ENCODE data around the gene OSGIN1. TPM values are rescaled to one million over a fixed set of nuclear protein-coding genes. Genes with fewer than 3 reads are reported as not detected.

Gene OSGIN1
- 30.9 TPM for total RNA-seq
- long read RNA-seq, transcript OSGIN1-203 (6 exons, 1,940 nt) = major isoform, 31 of 50 reads
- long read RNA-seq, partial matches to known transcripts = 15 of 50 reads
- long read RNA-seq, other reads (novel, unspliced or antisense) = 4 of 50 reads

GRCh38 chr16:83952940-83953795, at the start of gene OSGIN1:
OSGIN1 (plus strand) TSS chr16:83953240; CDS start chr16:83957672, 4,432 bp downstream.
- peak; percentile 96 for DNase-seq (ENCODE audit: low spot score)

- DNase-seq (ENCODE audit: low spot score) = no peak
Measured at GRCh38 chr16:83903751-83904150, 49.3 kb upstream of the OSGIN1 start.

GRCh38 chr16:83906683-83907082, 46.4 kb upstream of the OSGIN1 start:
- no peak for DNase-seq (ENCODE audit: low spot score)

DNA sequence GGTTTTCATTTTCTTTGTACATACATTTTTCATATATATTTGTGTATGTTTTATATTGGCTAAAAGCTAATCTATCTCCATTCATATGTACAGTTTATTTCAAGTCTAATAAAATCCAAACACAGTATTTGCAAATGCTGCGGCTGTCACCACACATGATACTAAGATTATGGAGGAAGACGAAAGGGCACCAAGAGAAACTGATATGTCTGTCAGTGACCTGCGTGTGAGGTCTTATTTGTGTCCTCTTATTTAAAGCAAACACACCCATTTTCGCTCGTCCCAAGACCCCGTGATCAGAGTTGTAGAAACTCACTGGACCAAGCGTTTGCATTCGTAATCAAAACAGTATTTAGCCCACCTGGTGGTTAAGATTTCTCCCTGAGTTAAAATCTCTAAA, 45.9 kb upstream of the OSGIN1 start:
- DNase-seq (ENCODE audit: low spot score) = no peak

DNA sequence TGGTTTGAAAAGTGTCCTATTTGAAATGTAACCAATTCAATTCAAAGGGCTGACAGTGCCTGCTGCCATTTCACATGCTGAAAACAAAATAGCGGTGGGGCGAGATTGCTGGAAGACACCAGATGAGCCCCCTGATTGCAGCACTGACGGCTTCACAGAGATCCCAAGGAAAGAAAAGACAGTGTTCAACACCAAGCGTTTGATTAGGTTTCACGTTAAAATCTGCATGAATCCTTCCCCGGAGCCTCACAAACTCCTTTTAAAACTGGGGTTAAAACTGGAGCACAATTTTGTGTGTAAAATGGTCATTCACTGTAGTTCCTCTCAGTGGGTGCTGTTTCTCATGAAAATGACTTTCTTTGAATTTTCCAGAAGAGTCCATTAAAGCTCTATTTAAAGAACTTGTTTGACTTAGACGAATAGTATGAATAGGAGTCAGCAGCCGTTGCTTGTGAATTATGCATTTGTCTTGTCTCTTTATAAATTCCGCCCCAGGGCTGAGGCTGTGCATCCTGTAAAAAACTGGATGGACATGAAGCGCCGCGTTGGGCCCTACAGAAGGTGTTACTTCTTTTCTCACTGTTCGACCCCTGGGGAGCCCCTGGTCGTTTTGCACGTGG, 45.3 kb upstream of the OSGIN1 start:
- DNase-seq (ENCODE audit: low spot score) = no peak

GRCh38 chr16:83908798-83909197, 44.2 kb upstream of the OSGIN1 start:
- DNase-seq (ENCODE audit: low spot score) = no peak

- DNase-seq (ENCODE audit: low spot score) = no peak
Measured at GRCh38 chr16:83911290-83911689, 41.8 kb upstream of the OSGIN1 start.

DNA sequence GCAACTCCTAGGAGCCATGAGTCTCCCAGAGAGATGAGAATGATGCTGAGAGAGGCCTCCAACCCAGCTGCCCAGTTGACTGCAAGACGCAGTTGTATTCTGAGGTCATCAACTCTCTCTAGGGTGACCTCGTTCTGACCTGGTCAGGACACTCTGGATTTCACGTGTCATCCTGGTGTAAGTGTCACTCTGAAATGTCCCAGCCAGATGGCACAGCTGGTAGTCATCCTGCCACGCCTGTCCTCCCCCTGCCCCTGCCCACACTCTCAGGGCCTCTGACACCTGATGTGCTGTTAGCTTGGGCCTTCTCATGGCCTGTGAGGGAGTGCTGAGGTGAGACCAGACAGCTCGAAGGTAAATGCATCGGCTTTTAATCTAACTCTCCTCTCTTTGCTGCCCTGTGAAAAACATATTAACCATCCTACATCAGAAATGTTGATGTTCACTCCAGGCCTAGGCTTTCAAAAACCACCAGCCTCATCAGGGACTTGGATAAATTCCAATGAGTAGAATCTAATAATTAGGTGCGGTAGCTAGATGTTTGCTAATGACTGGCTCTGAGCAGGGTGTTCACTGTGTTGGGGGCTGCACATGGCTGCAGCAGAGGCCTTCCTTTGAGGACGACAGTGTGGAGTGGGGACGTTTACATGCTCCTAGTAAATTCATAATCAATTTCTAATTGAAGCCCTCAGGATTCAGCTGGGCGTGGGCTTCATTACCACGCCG, 40.4 kb upstream of the OSGIN1 start:
- DNase-seq (ENCODE audit: low spot score) = no peak

GRCh38 chr16:83913245-83913633, 39.8 kb upstream of the OSGIN1 start:
- DNase-seq (ENCODE audit: low spot score) = no peak

- DNase-seq (ENCODE audit: low spot score) = no peak
Measured at GRCh38 chr16:83914091-83914710, 38.8 kb upstream of the OSGIN1 start.

- no peak for DNase-seq (ENCODE audit: low spot score)
Measured at GRCh38 chr16:83915081-83915480, 38.0 kb upstream of the OSGIN1 start.

DNA sequence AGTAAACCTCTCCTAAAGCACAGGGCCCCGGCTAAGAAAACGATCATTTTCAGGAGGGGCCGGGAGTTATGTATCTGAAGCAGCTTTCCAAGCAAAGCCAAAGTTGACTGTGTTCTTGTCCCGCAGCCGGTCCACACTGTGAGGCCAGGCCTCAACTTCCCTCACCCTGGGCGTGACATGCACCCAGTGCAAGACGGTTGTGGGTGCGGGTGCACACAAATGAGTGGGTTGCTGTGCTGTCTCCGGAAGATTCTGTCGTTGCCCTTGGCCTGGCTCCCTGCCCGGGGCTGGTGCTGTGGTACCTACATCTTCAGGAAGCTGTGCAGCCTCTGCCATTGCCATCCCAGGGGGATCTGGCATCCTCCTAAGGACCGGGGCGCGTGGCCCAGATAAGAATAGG, 37.5 kb upstream of the OSGIN1 start:
- DNase-seq (ENCODE audit: low spot score) = no peak

DNA sequence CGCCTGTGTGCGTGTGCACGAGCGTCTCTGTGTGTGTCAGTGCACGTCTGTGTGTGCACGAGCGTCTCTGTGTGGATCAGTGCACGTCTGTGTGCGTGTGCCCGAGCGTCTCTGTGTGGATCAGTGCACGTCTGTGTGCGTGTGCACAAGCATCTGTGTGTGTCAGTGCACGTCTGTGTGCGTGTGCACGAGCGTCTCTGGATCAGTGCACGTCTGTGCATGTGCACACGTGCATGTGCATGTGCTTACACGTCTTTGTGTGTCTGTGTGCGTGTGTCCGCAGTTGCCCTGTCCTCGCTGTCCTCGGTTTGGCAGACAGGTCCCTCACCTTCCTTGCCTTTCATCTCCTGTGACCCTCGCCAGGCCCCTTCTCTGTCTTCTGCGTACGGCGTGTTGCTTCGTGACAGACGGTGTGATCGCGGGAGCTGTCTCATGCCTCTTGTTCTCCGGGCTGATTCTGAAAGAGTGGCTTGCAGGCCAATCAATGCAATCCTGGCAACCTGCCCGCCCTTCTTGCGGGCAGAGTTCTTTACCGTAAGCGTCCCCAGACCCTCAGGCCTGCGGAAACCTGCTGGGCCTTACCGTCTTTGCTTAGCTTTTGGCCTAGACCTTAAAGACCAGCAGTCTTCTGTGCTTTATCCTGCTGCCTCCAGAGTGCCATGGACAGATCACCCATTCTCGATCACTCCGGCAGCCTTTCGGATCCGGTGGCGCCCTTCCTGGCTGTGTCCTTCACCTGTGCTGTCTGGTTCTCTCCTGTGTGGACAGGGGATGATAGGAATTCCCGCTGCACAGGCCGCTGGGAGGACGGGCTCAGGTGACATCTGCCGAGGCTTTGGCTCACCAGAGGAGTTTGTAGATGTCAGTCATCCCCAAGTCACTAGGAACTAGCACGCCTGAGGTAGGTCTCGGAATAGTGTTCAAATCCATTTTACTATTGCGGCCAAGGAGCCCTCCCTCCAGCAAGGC, 35.6 kb upstream of the OSGIN1 start:
- DNase-seq (ENCODE audit: low spot score) = peak; percentile 81

GRCh38 chr16:83920894-83921491, 32.0 kb upstream of the OSGIN1 start:
- DNase-seq (ENCODE audit: low spot score) = no peak

DNA sequence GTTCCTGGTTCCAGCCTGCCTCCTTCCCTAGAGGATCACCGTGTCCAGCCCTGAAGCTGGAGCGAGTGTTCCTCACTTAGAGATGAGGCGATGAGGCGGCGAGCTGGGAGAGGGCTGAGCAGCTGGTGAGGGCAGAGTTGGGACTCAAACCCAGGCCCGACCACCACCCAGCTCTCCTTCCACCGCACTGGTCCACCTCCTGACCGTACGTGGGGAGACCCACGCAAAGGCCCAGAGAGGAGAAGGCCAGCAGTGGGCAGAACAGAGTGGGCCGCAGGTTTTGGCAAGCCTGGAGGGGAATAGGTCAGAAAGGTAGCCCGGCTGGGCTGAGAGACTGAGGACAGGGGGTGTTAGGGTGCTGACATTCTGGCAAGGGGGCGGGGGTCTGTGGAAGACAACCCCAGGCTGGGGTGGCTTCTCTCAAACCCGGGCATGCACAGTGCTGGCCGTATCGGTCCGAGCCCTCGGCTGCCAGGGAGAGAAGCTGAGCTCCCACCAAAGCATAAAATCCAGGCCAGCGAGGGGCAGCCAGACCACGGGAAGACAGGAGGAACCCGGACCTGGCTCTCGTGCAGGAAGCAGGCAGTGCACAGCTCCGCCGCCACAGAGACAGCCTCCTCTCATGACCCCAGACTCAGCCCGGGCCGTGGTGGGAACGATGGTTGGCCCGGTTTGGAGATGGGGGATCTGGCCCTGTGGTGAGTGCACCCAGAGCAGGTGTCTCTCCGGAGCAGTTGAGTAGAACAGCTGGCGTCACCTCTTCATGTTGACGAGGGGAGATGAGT, 29.3 kb upstream of the OSGIN1 start:
- DNase-seq (ENCODE audit: low spot score) = no peak

GRCh38 chr16:83924686-83925085, 28.4 kb upstream of the OSGIN1 start:
- no peak for DNase-seq (ENCODE audit: low spot score)

DNA sequence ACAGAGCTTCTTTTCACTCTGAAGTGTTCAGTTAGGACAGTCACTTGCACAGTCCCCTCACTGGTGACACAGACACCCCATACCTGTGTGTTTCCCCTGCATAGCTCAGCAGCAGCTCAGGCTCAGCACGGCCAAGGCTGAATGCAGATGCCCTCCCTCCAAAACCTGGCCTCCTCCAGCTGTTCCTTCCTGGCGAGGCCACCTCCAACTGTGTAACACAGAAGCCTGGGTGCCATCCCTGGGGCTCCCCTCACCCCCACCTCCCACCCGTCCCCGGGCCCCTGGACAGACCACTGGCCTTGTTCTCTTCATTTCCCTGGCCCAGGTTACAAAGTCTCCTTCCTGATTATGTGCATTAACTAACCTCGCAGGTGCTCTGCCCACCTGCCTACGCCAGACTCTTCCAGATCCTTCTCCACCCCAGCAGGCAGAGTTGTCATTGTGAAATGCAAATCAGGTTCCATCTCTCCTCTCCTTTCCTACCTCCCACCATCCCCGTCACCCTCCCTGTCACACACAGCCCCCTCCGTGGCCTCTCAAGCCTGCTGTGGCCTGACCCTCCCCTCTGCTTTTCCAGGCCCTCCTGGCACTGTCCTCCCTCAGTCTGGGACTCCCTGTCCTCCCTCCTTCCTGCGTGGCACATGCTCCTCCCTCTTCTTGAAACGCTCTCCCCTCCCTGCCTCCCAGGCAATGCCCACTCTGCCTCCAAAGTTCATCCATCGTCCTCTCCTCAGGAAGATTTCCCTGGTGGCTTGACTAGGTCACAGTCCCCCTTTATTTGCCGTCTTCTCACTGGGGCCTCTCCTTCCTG, 27.7 kb upstream of the OSGIN1 start:
- no peak for DNase-seq (ENCODE audit: low spot score)

All from mesenteric fat pad (tissue), 1 donor.